ENCODE measurements around the gene INTS13. TPM values are rescaled to one million over a fixed set of nuclear protein-coding genes. Genes with fewer than 3 reads are reported as not detected.
A peak's percentile ranks its signal among the peaks of the same experiment; 100 is the strongest.
"Not testable (repeated sequence)": the region's sequence is repeated elsewhere in the genome, so short reads cannot be mapped to it uniquely, and the experiment has no call there.

INTS13 gene, protein sequence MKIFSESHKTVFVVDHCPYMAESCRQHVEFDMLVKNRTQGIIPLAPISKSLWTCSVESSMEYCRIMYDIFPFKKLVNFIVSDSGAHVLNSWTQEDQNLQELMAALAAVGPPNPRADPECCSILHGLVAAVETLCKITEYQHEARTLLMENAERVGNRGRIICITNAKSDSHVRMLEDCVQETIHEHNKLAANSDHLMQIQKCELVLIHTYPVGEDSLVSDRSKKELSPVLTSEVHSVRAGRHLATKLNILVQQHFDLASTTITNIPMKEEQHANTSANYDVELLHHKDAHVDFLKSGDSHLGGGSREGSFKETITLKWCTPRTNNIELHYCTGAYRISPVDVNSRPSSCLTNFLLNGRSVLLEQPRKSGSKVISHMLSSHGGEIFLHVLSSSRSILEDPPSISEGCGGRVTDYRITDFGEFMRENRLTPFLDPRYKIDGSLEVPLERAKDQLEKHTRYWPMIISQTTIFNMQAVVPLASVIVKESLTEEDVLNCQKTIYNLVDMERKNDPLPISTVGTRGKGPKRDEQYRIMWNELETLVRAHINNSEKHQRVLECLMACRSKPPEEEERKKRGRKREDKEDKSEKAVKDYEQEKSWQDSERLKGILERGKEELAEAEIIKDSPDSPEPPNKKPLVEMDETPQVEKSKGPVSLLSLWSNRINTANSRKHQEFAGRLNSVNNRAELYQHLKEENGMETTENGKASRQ
- polyA plus RNA-seq (ENCODE audit: insufficient read length), result 23.9 TPM

DNA sequence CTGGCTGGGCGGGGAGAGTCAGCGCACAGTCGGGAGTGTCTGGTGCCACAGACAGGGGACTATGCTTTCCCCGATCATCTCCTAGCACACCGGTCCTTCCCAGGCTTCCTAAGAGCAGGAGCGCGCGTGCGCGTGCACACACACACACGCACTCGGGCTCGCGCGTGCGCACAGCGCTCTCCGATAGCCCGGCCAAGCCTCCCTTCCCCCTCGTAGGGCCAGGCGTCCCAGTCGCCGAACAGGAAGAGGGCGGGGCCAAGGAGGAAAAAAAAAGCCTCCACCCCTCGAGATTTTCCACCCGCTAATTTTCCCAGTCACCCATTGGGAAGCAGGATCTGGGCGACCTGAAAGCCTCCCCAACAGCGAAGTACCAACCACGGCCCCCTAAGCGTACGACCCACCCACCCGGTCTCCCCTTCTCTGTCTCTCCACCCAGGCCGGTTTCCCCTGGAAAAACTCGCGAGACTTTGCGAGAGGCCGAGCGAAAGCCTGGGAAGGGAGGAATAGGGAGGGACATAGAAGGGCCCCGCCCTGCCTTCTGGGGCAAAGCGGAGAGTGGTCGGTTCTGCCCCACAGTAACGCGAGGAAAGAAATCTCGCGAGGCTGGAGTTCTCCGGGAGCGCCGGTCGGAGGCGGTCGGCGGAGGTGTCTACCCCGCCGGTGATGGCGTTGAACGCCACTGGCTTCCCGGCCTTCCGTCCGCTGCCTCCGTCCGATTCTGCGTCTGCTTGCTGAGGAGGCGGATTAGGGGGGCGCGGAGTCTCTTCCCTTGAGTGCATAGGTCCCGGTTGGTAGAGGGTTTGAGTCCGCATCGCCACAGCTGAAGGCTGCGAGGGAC is at the start of gene INTS13, which contains the start of gene FGFR1OP2:
TSS of gene INTS13 (minus strand) at position 119 of the 838 bp plus-strand sequence. CDS start 1,178 bp downstream, outside the sequence.
TSS of gene FGFR1OP2 (plus strand) at position 608 of the 838 bp plus-strand sequence. CDS start 15,689 bp downstream, outside the sequence.
- DNase-seq (ENCODE audit: low read depth), result peak; percentile 98

DNA sequence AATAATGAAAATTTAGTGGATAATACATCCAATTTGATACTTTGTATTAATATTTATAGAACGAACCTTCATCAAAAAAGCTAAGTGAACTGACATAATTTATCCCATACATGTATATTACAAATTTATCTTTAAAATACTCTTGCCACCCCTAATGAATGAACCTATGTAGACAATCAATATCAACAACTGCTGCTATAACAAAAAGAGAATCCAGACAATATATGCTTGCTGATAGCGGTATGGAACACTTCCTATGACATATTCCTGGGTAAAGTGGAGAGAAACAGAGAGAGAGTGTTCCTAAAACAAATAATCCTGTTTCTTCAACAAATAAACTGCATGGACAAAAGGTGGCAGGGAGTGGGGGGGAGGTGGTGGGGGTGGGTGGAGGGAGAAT is 45.1 kb upstream of the INTS13 start:
- no peak for DNase-seq (ENCODE audit: low read depth)

DNA sequence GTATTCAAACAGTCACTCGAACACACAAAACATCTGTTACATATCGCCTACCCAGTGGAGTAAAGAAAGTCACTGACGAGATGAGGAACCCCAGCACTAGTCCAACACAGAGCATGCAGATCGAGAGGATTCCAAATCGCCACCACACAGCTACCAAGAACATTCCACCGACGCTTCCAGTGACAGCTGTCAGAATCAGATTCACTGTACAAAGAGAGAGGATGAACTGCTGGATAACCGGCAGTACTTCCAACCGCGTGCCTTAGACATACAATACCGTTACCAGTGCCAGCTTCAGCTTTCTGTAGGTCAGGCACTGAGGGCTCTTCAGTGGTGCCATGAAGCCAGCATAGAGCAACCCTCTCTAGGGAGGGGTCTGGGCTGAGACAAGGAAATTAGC is 42.0 kb upstream of the INTS13 start:
- no peak for DNase-seq (ENCODE audit: low read depth)

DNA sequence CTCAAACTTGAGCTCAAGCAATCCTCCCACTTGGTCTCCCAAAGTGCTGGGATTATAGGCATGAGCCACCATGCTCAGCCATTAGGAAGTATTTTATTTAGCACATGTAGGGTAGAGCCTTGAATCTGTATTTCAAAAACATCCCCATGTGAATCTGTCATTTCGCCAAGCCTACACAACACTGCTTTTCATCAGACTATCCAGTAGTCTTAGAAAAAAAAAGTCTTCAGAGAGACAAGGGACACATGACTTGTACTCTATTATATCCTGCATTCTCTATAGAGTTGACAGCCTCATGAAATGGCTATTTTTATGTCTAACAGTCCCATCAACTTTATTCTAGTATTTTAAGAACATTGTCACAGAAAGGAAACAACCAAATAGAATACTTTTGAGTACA is 41.0 kb upstream of the INTS13 start:
- no peak for DNase-seq (ENCODE audit: low read depth)

DNA sequence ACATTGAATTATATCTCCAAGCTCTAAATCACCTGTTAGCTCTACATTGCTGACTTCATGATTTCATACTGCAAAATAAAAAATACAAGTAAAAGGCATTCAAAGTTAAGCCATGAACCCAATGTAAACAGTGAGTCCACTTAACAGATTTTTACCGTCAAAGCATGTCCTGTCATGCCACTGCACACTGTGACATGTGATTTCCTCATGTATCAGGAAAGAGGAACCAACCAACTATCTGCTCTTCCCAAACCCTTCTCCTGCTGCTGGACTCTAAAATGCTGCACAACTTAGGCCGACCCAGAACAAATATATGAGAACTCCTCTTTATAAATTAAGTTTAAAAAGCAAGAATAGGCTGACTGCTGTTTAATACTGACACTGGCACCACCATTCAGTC is 38.9 kb upstream of the INTS13 start:
- no peak for DNase-seq (ENCODE audit: low read depth)

- no peak for DNase-seq (ENCODE audit: low read depth)
Measured at GRCh38 chr12:26971963-26972362, 34.2 kb upstream of the INTS13 start.

- no peak for DNase-seq (ENCODE audit: low read depth)
Measured at GRCh38 chr12:26970136-26970535, 32.4 kb upstream of the INTS13 start.

DNA sequence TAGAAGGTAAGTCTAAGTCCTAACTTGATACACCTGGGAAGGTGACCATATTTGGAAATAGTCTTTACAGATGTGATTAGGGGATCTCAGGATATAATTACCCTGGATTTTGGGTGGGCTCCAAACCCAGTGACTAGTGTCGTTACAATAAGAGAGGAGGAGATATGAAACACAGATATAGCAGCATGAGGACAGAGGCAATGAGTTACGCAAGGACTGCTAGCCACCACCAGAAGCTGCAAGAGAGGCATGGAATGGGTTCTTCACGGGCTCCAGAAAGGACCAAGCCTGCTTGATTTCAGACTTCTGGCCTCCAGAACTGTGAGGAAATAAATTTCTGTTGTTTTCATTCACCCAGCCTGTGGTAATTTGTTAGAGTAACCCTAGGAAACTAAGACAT is 29.1 kb upstream of the INTS13 start:
- no peak for DNase-seq (ENCODE audit: low read depth)

GRCh38 chr12:26963413-26963812 is 25.6 kb upstream of the INTS13 start:
- no peak for DNase-seq (ENCODE audit: low read depth)

GRCh38 chr12:26961803-26962202 is 24.0 kb upstream of the INTS13 start:
- DNase-seq (ENCODE audit: low read depth), result no peak

GRCh38 chr12:26961391-26961790 is 23.6 kb upstream of the INTS13 start:
- DNase-seq (ENCODE audit: low read depth), result not testable (repeated sequence)

GRCh38 chr12:26954027-26954426 is 16.2 kb upstream of the INTS13 start:
- no peak for DNase-seq (ENCODE audit: low read depth)

- DNase-seq (ENCODE audit: low read depth), result no peak
Measured at GRCh38 chr12:26953447-26953846, 15.7 kb upstream of the INTS13 start.

DNA sequence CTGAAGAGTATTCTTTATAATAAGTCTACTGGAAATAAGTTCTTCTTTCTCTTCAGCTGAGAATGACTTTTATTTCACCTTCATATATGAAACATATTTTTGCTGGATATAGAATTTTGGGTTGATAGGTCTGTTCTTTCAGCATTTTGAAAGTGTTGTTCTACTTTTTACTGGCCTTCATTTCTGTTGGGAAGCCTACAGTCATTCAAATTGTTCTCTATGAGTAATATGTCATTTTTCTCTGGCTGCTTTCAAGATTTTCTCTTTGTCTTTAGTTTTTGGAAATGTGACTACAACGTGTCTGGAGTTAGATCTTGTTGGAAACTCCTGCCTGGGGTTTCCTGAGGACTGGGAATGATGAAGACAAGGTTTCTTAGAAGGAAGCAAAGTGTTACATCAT is 10.5 kb upstream of the INTS13 start:
- DNase-seq (ENCODE audit: low read depth), result no peak

GRCh38 chr12:26941215-26941594 is 3.4 kb upstream of the INTS13 start:
- no peak for DNase-seq (ENCODE audit: low read depth)

DNA sequence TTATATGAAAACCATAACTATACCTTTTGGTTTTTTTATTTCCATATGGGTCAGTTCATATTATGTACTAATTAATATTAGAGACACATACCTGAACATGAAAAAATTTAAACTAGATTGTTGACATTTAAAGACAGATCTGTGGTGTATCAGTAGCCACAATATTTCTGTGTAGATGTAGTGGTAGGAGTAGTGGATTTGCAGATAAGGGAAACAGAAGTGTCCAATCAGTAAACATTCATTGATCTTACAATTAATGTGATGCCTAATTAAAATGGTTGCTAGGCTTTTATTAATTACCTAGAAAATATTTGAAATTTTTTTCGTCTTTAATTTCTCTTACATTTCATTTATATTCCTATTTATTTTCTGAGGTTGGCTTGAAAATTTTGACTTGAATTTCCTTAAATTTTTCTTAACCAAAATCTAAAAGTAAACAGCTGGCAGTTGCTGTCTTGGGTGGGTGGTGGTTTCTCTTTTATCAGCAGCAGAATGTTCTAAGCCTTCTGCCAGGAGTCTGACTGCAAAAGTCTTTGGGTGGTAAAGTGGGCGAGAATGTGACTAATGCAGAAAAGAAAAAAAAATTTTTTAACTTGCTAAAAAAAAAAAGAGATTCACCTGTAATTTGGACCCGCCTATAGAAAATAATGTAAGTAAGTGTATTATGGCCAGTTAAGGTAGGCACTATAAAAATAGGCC is 2.9 kb upstream of the INTS13 start:
- no peak for DNase-seq (ENCODE audit: low read depth)

DNA sequence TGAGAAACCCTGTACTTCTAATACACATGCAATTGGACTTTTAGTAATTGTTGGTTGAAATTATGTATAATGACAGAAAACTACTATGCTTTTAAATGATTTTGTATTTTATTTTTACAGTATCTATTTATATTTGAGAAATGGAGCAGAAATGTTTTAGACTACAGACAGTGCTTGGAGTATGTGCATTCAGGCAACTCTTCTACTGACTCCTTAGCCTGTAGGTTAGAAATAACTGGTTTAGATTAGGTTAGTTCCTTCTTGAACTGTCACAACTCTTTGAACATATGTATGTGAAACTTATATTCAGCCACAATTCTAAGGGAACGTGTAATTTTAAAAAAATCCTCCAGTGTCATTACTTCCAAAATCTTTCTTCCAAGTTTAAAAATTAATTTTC is 2.2 kb upstream of the INTS13 start:
- DNase-seq (ENCODE audit: low read depth), result no peak

DNA sequence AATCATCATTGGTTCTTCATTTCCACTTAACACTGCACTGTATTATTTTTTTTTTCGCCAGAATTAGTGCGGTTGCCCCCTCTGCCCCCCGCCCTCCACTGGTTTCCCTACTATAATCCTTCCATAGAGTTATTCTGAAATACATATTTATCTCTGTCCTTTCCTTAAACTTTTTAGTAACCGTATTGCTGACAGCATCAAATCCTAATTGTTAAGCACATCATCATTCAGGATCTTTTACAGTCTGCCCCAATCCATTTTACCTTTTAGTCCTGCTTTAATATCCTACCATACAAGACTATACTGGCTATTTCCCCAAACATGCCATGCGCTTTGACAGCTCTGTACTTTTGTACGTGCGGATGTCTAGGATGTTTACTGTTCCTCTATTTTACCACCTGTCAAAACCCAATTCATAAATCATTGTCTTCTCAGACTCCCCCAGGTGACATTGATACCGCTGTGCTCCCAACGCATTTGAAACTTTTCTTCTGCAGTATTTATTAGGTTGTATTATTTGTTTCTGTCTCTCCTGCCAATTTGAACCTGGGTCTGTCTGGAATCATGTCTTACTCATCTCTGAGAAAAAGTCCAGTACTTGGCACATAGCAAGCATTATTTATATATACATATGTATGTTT is 1.5 kb upstream of the INTS13 start:
- no peak for DNase-seq (ENCODE audit: low read depth)

- no peak for DNase-seq (ENCODE audit: low read depth)
Measured at GRCh38 chr12:26938701-26939062, 901 bp upstream of the INTS13 start.

- DNase-seq (ENCODE audit: low read depth), result no peak
Measured at GRCh38 chr12:26937443-26937862, 328 bp downstream of the INTS13 start.

Measured in forelimb muscle (tissue), 1 donor.